Measurements from ENCODE around the gene EN1. TPM values are rescaled to one million over a fixed set of nuclear protein-coding genes. Genes with fewer than 3 reads are reported as not detected.

EN1 gene
- polyA plus RNA-seq, 1 donor (not counting 4 experiments of a cell fraction or from before 2014, with no cell fraction given), result 0.05 TPM

GRCh38 chr2:118875318-118875717, 27.9 kb upstream of the EN1 start:
- dilution Hi-C loops (cut with MboI; ENCODE audit: extremely low pct_ligation_motif_present, low sequenced_read_pairs), result no loop called here
- H3K4me1 ChIP-seq (ENCODE audit: control insufficient read depth, extremely low read depth, insufficient read depth, low read length), result peaks cover 9% of the 10 kb centered on the region
- H2AFZ ChIP-seq (ENCODE audit: control insufficient read depth, low read length), result no peak overlapping the region
- TF ChIP-seq CTCF (optimal IDR thresholded peaks at IDR 0.05 in 1 of 3, IDR thresholded peaks at IDR 0.05 in 1 of 3, conservative IDR thresholded peaks at IDR 0.05 in 1 of 3; ENCODE audit: extremely low read depth in 1 of 3, insufficient read depth in 2 of 3, low read length in 3 of 3), result no peak
- no peak for TF ChIP-seq EZH2 (IDR thresholded peaks at IDR 0.05; ENCODE audit: low read length)
- no peaks in the 10 kb centered on the region for H3K9me1 ChIP-seq (ENCODE audit: control insufficient read depth, extremely low read depth, insufficient read depth, low read length)
- no peaks in the 10 kb centered on the region for H4K20me1 ChIP-seq (ENCODE audit: control insufficient read depth, extremely low read depth, insufficient read depth, low read length)
- H3K27me3 ChIP-seq (ENCODE audit: control insufficient read depth, extremely low read depth, insufficient read depth, low read length), result peaks cover 10% of the 10 kb centered on the region
- H3K27ac ChIP-seq (ENCODE audit: control insufficient read depth, insufficient read depth, low read length), result no peak overlapping the region
- FAIRE-seq (no peak), DNase-seq (ENCODE audit: low read depth, low spot score) (no peak)
- H3K9ac ChIP-seq (ENCODE audit: control insufficient read depth, extremely low read depth, insufficient read depth, low read length), result no peak overlapping the region
- H3K4me3 ChIP-seq (ENCODE audit: control insufficient read depth in 2 of 3, extremely low read depth in 1 of 3, insufficient read depth in 2 of 3, low read depth in 1 of 3, low read length in 3 of 3), result no peak overlapping the region
- no peak overlapping the region for H3K4me2 ChIP-seq (ENCODE audit: control insufficient read depth, extremely low read depth, insufficient read depth, low read depth, low read length)
- H3K36me3 ChIP-seq (ENCODE audit: control insufficient read depth in 2 of 2, extremely low read depth in 1 of 2, insufficient read depth in 2 of 2, low read length in 2 of 2), result no peaks in the 10 kb centered on the region
- no peaks in the 10 kb centered on the region for H3K9me3 ChIP-seq (ENCODE audit: control insufficient read depth, low read depth, low read length)
- no peaks in the 10 kb centered on the region for H3K79me2 ChIP-seq (ENCODE audit: control insufficient read depth, insufficient read depth, low read length)

GRCh38 chr2:118874324-118874723, 26.9 kb upstream of the EN1 start:
- H3K4me3 ChIP-seq (ENCODE audit: control insufficient read depth in 2 of 3, extremely low read depth in 1 of 3, insufficient read depth in 2 of 3, low read depth in 1 of 3, low read length in 3 of 3), result no peak overlapping the region
- no peaks in the 10 kb centered on the region for H3K9me3 ChIP-seq (ENCODE audit: control insufficient read depth, low read depth, low read length)
- peaks cover 10% of the 10 kb centered on the region for H3K27me3 ChIP-seq (ENCODE audit: control insufficient read depth, extremely low read depth, insufficient read depth, low read length)
- FAIRE-seq (no peak), DNase-seq (ENCODE audit: low read depth, low spot score) (no peak)
- no peaks in the 10 kb centered on the region for H4K20me1 ChIP-seq (ENCODE audit: control insufficient read depth, extremely low read depth, insufficient read depth, low read length)
- H3K9ac ChIP-seq (ENCODE audit: control insufficient read depth, extremely low read depth, insufficient read depth, low read length), result no peak overlapping the region
- no peaks in the 10 kb centered on the region for H3K9me1 ChIP-seq (ENCODE audit: control insufficient read depth, extremely low read depth, insufficient read depth, low read length)
- H3K4me2 ChIP-seq (ENCODE audit: control insufficient read depth, extremely low read depth, insufficient read depth, low read depth, low read length), result no peak overlapping the region
- no peak for TF ChIP-seq CTCF (optimal IDR thresholded peaks at IDR 0.05 in 1 of 3, IDR thresholded peaks at IDR 0.05 in 1 of 3, conservative IDR thresholded peaks at IDR 0.05 in 1 of 3; ENCODE audit: extremely low read depth in 1 of 3, insufficient read depth in 2 of 3, low read length in 3 of 3)
- TF ChIP-seq EZH2 (IDR thresholded peaks at IDR 0.05; ENCODE audit: low read length), result no peak
- dilution Hi-C loops (cut with MboI; ENCODE audit: extremely low pct_ligation_motif_present, low sequenced_read_pairs), result no loop called here
- no peak overlapping the region for H3K27ac ChIP-seq (ENCODE audit: control insufficient read depth, insufficient read depth, low read length)
- no peak overlapping the region for H2AFZ ChIP-seq (ENCODE audit: control insufficient read depth, low read length)
- peaks cover 9% of the 10 kb centered on the region for H3K4me1 ChIP-seq (ENCODE audit: control insufficient read depth, extremely low read depth, insufficient read depth, low read length)
- no peaks in the 10 kb centered on the region for H3K36me3 ChIP-seq (ENCODE audit: control insufficient read depth in 2 of 2, extremely low read depth in 1 of 2, insufficient read depth in 2 of 2, low read length in 2 of 2)
- H3K79me2 ChIP-seq (ENCODE audit: control insufficient read depth, insufficient read depth, low read length), result no peaks in the 10 kb centered on the region

Measured in keratinocyte (primary cell).